HL-60 (cell line): ENCODE results near the gene SPTA1.

Experiments used
- DNase-seq, 2 experiments: peaks; one replicate each; pipeline ENCODE4 v3.0.0-alpha.2; 2010 to 2020; ENCODE audit warnings: low read depth in 1 of 2, low spot score in 1 of 2
- H3K27ac ChIP-seq: fragments of 250-450 bp; sonication (Bioruptor Pico); replicated peaks from 2 replicates; pipeline ENCODE4 v1.5.1; 2020; ENCODE audit warnings: mild to moderate bottlenecking, moderate library complexity
- H3K27me3 ChIP-seq: fragments of 250-450 bp; sonication (Bioruptor Pico); 2 replicates; pipeline ENCODE4 v1.5.1; 2021; ENCODE audit warnings: mild to moderate bottlenecking, moderate library complexity; ENCODE audit not compliant: insufficient read depth, poor library complexity, severe bottlenecking
- H3K4me3 ChIP-seq: replicated peaks from 2 replicates; pipeline ENCODE4 v1.5.1; 2011; ENCODE audit warnings: mild to moderate bottlenecking, control low read depth, low read length; ENCODE audit not compliant: insufficient read depth
- CTCF ChIP-seq: IDR thresholded peaks from one replicate; pipeline ENCODE4 v1.5.1; 2011; ENCODE audit warnings: low read length, control low read depth, inconsistent platforms; ENCODE audit not compliant: insufficient read depth
- GABPA ChIP-seq: IDR thresholded peaks from 2 replicates; pipeline ENCODE4 v1.6.1; 2012; ENCODE audit warnings: low read depth
- POLR2AphosphoS5 ChIP-seq: IDR thresholded peaks from 2 replicates; pipeline ENCODE4 v1.6.1; 2012; ENCODE audit warnings: low read depth
- REST ChIP-seq: IDR thresholded peaks from 2 replicates; pipeline ENCODE4 v1.6.1; 2012; ENCODE audit warnings: low read depth; ENCODE audit not compliant: insufficient replicate concordance
- SPI1 ChIP-seq: IDR thresholded peaks from 2 replicates; pipeline ENCODE4 v1.6.1; 2012; ENCODE audit warnings: low read depth, mild to moderate bottlenecking, borderline replicate concordance

The SPTA1 gene

GRCh38 chr1:158681606-158682005 is 4.9 kb downstream of the SPTA1 start:
- Histone ChIP-seq H3K27ac (no peak overlapping the region), H3K27me3 (no peaks in the 10 kb centered on the region), H3K4me3 (no peak overlapping the region)
- TF ChIP-seq GABPA (no peak), SPI1 (peak; percentile 17; the same call in 1 of the 2 replicates), CTCF (no peak), REST (no peak), POLR2AphosphoS5 (no peak)
- no peak for DNase-seq

GRCh38 chr1:158679289-158679688 is 7.2 kb downstream of the SPTA1 start:
- Histone ChIP-seq H3K4me3 (no peak overlapping the region), H3K27ac (no peak overlapping the region), H3K27me3 (no peaks in the 10 kb centered on the region)
- no peak for TF ChIP-seq GABPA
- no peak for TF ChIP-seq POLR2AphosphoS5
- TF ChIP-seq CTCF = no peak
- no peak for TF ChIP-seq SPI1
- no peak for TF ChIP-seq REST
- DNase-seq = no peak

GRCh38 chr1:158675563-158676323 is 10.8 kb downstream of the SPTA1 start:
- DNase-seq = no peak
- Histone ChIP-seq H3K27me3 (no peaks in the 10 kb centered on the region), H3K27ac (no peak overlapping the region), H3K4me3 (no peak overlapping the region)
- no peak for TF ChIP-seq GABPA
- TF ChIP-seq POLR2AphosphoS5 = no peak
- no peak for TF ChIP-seq REST
- no peak for TF ChIP-seq CTCF
- TF ChIP-seq SPI1 = no peak
